NCI-H526 treated with DMSO at 0.1 percent for 48 hours (cell line): Measurements from ENCODE around the gene TRIM43.
"Not testable (repeated sequence)": the region's sequence is repeated elsewhere in the genome, so short reads cannot be mapped to it uniquely, and the experiment has no call there.

Source experiments
- DNase-seq: peaks from one replicate; lab custom pipeline; 2025; lab: John Stamatoyannopoulos, UW

Gene TRIM43

GRCh38 chr2:95591701-95592100 lies at the start of gene TRIM43:
Gene TRIM43 (plus strand): TSS chr2:95592001. CDS start chr2:95594024, 2,023 bp downstream.
- not testable (repeated sequence) for DNase-seq

GRCh38 chr2:95551055-95551568 lies 40.7 kb upstream of the TRIM43 start:
- no peak for DNase-seq

GRCh38 chr2:95552911-95553310 lies 38.9 kb upstream of the TRIM43 start:
- no peak for DNase-seq

GRCh38 chr2:95569170-95569569 lies 22.6 kb upstream of the TRIM43 start:
- no peak for DNase-seq

- DNase-seq = no peak
Measured at GRCh38 chr2:95573866-95574265, 17.9 kb upstream of the TRIM43 start.

- DNase-seq = no peak
Measured at GRCh38 chr2:95574506-95574905, 17.3 kb upstream of the TRIM43 start.

- no peak for DNase-seq
Measured at GRCh38 chr2:95575857-95576256, 15.9 kb upstream of the TRIM43 start.

GRCh38 chr2:95578539-95578938 lies 13.3 kb upstream of the TRIM43 start:
- no peak for DNase-seq

- not testable (repeated sequence) for DNase-seq
Measured at GRCh38 chr2:95583545-95583944, 8.3 kb upstream of the TRIM43 start.

GRCh38 chr2:95584321-95584720 lies 7.5 kb upstream of the TRIM43 start:
- not testable (repeated sequence) for DNase-seq

GRCh38 chr2:95589777-95590536 lies 1.8 kb upstream of the TRIM43 start:
- DNase-seq = not testable (repeated sequence)

GRCh38 chr2:95592973-95593372 lies 1.2 kb downstream of the TRIM43 start:
- DNase-seq = not testable (repeated sequence)

GRCh38 chr2:95595012-95595411 lies 3.2 kb downstream of the TRIM43 start:
- not testable (repeated sequence) for DNase-seq

GRCh38 chr2:95601301-95601700 lies 9.5 kb downstream of the TRIM43 start:
- not testable (repeated sequence) for DNase-seq

GRCh38 chr2:95602146-95602545 lies 10.3 kb downstream of the TRIM43 start:
- DNase-seq = not testable (repeated sequence)

- DNase-seq = not testable (repeated sequence)
Measured at GRCh38 chr2:95608356-95608755, 16.6 kb downstream of the TRIM43 start.

- DNase-seq = not testable (repeated sequence)
Measured at GRCh38 chr2:95609764-95610163, 18.0 kb downstream of the TRIM43 start.

- not testable (repeated sequence) for DNase-seq
Measured at GRCh38 chr2:95613048-95613447, 21.2 kb downstream of the TRIM43 start.

- DNase-seq = not testable (repeated sequence)
Measured at GRCh38 chr2:95622728-95623127, 30.9 kb downstream of the TRIM43 start.

- DNase-seq = not testable (repeated sequence)
Measured at GRCh38 chr2:95630987-95631386, 39.2 kb downstream of the TRIM43 start.

GRCh38 chr2:95633626-95634259 lies 41.9 kb downstream of the TRIM43 start:
- DNase-seq = not testable (repeated sequence)

- not testable (repeated sequence) for DNase-seq
Measured at GRCh38 chr2:95640515-95641288, 48.9 kb downstream of the TRIM43 start.

GRCh38 chr2:95641289-95641575 lies 49.4 kb downstream of the TRIM43 start:
- not testable (repeated sequence) for DNase-seq
